A549 (cell line): ENCODE results near the gene ADCY1.

ENCODE experiments used
- CHD4 ChIP-seq: fragments of 200-600 bp; sonication (generic); IDR thresholded peaks from 2 replicates; pipeline ENCODE4 v1.6.1; 2016; ENCODE audit warnings: antibody characterized with exemption, mild to moderate bottlenecking, borderline replicate concordance
- HDAC2 ChIP-seq: fragments of 200-600 bp; sonication (generic); IDR thresholded peaks from 2 replicates; pipeline ENCODE4 v1.6.1; 2016
- JUNB ChIP-seq: fragments of >200 bp; sonication (Bioruptor Twin); formaldehyde crosslinking; IDR thresholded peaks from 2 replicates; pipeline ENCODE4 v1.6.1; 2016
- MYC ChIP-seq: IDR thresholded peaks from 2 replicates; pipeline ENCODE4 v1.6.1; 2012; ENCODE audit warnings: mild to moderate bottlenecking, inconsistent platforms, low read length, improper control_type of control experiment, borderline replicate concordance
- ZFP36 ChIP-seq: fragments of 450-650 bp; IDR thresholded peaks from 2 replicates; pipeline ENCODE4 v1.6.1; 2014; ENCODE audit warnings: borderline replicate concordance; ENCODE audit not compliant: partially characterized antibody
- TF ChIP-seq, protein P1 (sequence below): fragments of >200 bp; sonication (Bioruptor Twin); formaldehyde crosslinking; IDR thresholded peaks from 3 replicates; pipeline ENCODE4 v1.5.1; 2016

DNA sequence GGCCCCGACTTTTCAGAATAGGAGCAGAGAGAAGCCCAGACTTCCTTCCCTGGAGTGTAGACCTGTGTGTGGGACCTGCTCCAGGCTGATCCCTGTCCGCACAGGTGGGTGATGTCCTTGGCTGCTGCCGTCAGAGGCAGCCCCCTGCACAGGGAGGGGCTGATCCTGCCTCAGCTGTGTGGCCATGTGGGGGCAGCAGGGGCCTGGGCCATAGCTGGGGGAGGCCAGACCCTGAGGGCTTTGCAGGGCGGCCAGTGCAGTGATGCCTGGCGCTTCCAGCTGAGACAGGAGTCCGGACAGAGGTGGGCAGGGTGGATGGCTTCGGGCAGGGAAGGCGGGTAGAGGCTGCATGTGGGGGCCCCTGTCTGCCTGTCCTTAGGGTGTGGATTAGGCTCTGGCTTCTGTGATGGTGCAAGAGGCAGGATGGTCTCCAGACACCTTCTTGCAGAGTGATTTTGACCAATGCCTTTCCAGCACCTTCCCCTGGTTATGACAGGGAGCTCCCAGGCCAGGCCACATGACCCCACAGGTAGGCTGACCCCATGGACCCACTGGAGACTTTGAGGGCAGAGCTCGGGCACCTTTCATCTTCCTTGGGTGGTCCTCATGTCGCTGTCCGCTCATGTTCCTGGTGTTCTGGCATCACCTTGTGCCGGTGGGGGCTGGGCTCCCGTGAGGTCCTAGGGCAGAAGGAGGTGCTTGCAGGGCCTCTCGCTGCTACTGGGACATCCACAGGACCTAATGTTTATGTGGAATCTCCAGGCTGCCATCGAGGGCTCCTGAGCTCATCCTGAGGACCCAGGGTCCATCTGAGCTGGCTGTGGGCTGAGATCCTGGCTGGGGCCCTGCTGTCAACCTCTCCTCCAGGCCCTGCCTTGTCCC lies 141.5 kb downstream of the ADCY1 start:
- no peak for TF ChIP-seq JUNB
- TF ChIP-seq MYC = no peak
- no peak for TF ChIP-seq HDAC2
- TF ChIP-seq, protein P1, sequence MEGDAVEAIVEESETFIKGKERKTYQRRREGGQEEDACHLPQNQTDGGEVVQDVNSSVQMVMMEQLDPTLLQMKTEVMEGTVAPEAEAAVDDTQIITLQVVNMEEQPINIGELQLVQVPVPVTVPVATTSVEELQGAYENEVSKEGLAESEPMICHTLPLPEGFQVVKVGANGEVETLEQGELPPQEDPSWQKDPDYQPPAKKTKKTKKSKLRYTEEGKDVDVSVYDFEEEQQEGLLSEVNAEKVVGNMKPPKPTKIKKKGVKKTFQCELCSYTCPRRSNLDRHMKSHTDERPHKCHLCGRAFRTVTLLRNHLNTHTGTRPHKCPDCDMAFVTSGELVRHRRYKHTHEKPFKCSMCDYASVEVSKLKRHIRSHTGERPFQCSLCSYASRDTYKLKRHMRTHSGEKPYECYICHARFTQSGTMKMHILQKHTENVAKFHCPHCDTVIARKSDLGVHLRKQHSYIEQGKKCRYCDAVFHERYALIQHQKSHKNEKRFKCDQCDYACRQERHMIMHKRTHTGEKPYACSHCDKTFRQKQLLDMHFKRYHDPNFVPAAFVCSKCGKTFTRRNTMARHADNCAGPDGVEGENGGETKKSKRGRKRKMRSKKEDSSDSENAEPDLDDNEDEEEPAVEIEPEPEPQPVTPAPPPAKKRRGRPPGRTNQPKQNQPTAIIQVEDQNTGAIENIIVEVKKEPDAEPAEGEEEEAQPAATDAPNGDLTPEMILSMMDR = no peak
- TF ChIP-seq CHD4 = no peak
- no peak for TF ChIP-seq ZFP36
